HG03066 (cell line): ENCODE results near the gene PDE6B.

Experiments
- ATAC-seq: cut with Tn5 transposase; IDR thresholded peaks from one replicate; pipeline ENCODE4 v1.9.1; 2021; ENCODE audit warnings: low read depth; ENCODE audit not compliant: unreplicated experiment

The PDE6B gene

GRCh38 chr4:621296-622070 lies 3.9 kb upstream of the PDE6B start:
- no peak for ATAC-seq

- ATAC-seq: no peak
Observed at GRCh38 chr4:622071-622995, 3.0 kb upstream of the PDE6B start.

DNA sequence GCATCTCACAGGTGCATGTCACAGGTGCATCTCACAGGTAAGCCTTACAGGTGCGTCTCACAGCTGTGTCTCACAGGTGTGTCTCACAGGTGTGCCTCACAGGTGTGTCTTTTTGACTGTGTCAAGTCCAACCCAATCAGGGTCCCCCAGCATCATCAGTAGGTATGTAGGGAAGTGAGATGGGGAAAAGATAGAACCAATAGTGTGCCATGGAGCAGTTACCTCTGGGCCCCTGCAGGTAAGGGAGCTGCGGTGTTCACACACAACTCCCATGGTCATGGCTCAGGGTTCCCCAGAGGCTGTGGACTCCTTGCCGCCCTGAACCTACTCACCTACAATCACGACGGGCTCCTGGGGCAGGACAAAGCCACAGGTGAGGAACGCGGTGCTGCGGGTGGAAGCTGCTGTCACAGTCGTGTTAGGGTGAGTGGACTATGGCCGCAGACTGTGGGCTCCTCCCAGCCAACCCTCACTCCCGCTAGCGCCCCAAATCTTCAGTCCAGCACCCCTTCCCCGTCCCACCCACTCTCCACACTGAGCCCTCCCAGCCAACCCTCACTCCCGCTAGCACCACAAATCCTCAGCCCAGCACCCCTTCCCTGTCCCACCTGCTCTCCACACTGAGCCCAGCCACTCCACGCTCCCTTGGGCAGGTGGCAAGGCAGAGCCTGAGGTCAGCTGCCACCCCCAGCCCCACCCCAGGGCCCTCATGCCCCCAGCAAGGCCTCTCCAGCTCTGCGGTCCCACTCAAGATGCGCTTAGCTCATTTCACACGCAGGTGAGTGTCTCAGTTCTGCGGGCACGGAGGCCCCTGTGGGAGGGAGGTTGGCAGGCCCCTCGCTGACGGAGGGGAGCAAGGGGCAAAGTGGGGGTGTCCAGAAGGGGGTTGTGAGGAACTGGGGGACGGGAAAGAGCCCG lies 2.1 kb upstream of the PDE6B start:
- no peak for ATAC-seq

GRCh38 chr4:623914-624566 lies 1.3 kb upstream of the PDE6B start:
- no peak for ATAC-seq

GRCh38 chr4:625631-626161 lies 323 bp downstream of the PDE6B start:
- ATAC-seq: no peak

DNA sequence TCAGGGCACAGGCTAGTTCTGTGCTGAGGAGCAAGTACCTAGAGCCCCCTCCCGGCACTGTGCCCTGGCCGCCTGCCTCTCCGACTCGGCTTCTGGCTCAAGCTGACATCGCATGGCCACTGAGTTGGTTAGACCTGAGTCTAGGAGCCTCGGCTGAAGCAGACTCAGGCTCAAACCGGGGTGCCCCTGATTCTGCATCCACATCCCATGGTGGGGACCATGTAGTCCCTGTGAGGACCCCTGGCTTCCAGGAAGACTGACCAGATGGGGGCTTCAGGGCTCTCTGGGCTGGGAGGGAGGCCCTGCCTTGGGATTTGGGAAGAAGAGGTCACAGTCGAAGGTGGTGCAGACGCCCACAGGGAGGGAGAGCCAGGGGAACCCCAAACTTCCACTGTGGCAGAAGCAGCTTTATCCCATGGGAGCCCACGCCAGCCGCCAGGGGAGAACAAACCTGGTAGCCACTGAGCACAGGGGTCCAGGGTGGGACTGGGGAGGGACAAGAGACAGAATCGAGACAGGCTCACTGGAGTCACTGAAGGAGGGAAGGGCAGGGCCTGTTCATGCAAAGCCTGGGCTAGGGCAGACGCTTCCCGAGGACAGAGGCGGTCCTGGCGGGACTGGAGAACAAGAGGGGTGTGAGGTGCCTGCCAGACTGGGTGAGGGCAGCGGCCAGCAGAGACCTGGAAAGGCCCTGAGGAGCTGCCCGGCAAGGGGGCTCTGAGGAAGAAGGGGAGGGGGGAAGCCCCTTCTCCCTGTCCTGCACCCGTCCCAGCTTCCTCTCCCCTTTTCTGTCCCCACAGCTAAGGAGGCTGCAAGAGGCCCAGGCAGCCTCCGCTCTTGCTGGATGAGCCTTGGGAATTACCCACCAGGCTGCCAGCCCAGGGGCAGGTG lies 1.1 kb downstream of the PDE6B start:
- no peak for ATAC-seq

- no peak for ATAC-seq
Observed at GRCh38 chr4:627347-628125, 2.2 kb downstream of the PDE6B start.

GRCh38 chr4:628311-628741 lies 3.0 kb downstream of the PDE6B start:
- ATAC-seq: no peak

DNA sequence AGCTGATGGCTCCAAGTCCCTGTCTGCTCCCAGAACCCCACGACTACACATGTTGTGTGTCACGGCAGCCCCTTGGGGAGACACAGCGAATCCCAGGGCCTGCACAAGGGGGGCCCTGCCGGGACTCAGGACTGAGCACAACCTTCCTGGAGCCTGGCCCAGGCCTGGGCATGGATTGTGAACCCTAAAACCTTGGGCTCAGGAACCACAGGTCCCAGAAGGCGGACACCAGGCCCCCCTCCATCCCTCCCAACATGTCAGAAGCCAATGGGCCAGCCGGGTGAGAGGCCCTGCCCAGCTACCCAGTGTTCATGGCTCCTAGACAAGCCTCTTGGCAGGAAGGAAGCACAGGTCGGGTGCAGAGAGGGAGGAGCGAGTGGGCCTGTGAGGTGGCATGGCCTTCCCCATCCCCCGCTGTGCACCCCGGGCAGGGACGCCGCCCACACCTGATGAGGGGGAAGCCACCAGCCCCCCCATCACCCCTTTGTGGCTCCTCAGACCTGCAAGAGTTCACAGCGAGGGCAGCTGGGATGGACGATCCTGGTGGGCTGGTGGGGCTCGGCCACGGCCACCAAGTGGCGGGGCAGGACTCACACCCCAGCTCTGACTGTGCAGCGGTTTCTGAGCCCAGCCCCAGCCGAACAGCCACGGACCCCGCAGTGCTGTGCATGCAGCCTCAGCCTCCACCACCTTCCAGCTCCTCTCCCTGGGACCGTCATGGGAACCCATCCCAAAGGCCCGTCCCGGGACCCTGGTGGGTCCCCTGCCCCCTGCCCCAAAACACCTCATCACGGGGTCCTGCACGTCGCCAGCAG lies 3.7 kb downstream of the PDE6B start:
- no peak for ATAC-seq

GRCh38 chr4:629636-629914 lies 4.2 kb downstream of the PDE6B start:
- ATAC-seq: no peak

- no peak for ATAC-seq
Observed at GRCh38 chr4:629915-630641, 4.7 kb downstream of the PDE6B start.

DNA sequence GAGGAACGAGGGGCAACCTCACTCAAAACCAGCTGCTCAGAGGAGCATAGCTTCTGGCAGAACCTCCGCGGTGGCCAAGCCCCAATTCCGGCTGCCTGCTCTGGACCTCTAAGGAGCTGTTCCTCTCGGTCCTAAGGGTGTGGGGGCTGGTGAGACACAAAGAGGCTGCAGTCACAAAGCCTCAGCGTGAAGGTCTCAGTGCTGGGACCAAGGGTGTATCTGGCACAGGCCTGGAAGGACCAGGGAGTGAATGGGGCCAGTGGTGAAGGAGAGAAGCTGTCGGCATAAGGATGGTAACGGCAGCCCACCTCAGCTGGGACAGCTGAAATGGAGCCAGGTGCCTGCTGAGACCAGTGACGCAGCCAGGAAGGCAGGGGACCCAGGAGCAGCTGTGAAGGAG lies 5.3 kb downstream of the PDE6B start:
- no peak for ATAC-seq

- ATAC-seq: no peak
Observed at GRCh38 chr4:632196-632790, 6.9 kb downstream of the PDE6B start.

DNA sequence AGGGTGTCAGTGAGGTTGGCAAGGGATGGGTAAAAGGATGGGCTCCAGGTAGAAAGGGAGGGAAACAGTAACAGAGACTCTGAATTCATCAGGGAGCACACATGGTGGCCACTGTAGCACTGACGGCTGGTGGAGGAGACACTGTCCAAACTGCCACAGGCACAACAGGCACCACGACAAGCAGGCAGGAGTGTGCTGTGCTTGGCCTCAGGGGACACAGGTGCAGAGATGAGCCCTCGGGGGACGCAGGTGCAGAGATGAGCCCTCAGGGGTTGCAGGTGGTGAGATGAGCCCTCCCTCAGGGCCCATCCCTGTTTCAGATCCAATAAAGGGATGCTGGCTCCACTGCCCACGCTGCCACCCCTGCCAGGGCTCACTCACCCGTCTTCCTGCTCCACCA lies 7.6 kb downstream of the PDE6B start:
- no peak for ATAC-seq

DNA sequence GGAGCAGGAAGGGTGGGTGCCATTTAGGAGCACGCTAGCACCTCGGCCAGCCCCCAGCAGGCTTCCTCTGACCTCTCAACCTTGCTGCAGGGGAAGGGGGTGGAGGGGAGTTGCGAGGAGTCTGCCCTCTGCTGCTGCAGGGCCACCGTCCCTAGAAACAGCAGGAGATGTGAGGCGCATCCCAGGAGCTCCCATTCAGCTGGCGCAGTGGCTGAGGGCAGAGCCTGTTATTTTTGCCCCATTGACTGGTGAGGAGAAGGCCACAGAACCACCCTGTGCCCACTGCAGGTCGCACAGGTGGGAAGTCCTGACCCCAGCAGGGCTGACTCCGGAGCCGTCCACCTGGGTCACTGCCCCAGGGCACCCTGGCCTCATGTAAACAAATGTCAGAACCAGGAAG lies 8.0 kb downstream of the PDE6B start:
- no peak for ATAC-seq

- ATAC-seq: no peak
Observed at GRCh38 chr4:633976-634598, 8.7 kb downstream of the PDE6B start.
